Gastrocnemius medialis (tissue), 4 donors: ENCODE results near the gene SGK1.

ENCODE experiments used
- POLR2A ChIP-seq, 2 donors: fragments of 450-650 bp; IDR thresholded peaks; one replicate each; pipeline ENCODE4 v1.6.1; 2017; ENCODE audit warnings: antibody characterized with exemption in 2 of 2, mild to moderate bottlenecking in 2 of 2, moderate library complexity in 2 of 2
- TF ChIP-seq, protein P1 (sequence below), 5 experiments: fragments of 450-650 bp in 3 of 5; fragments of 200-600 bp in 2 of 5; sonication (generic) in 2 of 5; IDR thresholded peaks in 4 of 5; conservative IDR thresholded peaks in 1 of 5; 1 replicate in 4 of 5; 2 replicates in 1 of 5; pipeline ENCODE4 v1.5.1; 2016 to 2019; ENCODE audit warnings: antibody characterized with exemption in 5 of 5, mild to moderate bottlenecking in 3 of 5, moderate library complexity in 3 of 5

- TF ChIP-seq, protein P1, sequence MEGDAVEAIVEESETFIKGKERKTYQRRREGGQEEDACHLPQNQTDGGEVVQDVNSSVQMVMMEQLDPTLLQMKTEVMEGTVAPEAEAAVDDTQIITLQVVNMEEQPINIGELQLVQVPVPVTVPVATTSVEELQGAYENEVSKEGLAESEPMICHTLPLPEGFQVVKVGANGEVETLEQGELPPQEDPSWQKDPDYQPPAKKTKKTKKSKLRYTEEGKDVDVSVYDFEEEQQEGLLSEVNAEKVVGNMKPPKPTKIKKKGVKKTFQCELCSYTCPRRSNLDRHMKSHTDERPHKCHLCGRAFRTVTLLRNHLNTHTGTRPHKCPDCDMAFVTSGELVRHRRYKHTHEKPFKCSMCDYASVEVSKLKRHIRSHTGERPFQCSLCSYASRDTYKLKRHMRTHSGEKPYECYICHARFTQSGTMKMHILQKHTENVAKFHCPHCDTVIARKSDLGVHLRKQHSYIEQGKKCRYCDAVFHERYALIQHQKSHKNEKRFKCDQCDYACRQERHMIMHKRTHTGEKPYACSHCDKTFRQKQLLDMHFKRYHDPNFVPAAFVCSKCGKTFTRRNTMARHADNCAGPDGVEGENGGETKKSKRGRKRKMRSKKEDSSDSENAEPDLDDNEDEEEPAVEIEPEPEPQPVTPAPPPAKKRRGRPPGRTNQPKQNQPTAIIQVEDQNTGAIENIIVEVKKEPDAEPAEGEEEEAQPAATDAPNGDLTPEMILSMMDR (IDR thresholded peaks at IDR 0.05 in 4 of 5, conservative IDR thresholded peaks at IDR 0.05 in 1 of 5) = no peak
- TF ChIP-seq POLR2A (IDR thresholded peaks at IDR 0.05) = no peak
Measured at GRCh38 chr6:134291156-134291555, 26.8 kb downstream of the SGK1 start.
